D341Med (cell line): Measurements from ENCODE around the gene SLC25A25.
"Not testable (repeated sequence)": the region's sequence is repeated elsewhere in the genome, so short reads cannot be mapped to it uniquely, and the experiment has no call there.

ENCODE experiments used
- DNase-seq: peaks from one replicate; pipeline ENCODE4 v3.0.0; 2012; ENCODE audit warnings: low spot score

SLC25A25 gene

DNA sequence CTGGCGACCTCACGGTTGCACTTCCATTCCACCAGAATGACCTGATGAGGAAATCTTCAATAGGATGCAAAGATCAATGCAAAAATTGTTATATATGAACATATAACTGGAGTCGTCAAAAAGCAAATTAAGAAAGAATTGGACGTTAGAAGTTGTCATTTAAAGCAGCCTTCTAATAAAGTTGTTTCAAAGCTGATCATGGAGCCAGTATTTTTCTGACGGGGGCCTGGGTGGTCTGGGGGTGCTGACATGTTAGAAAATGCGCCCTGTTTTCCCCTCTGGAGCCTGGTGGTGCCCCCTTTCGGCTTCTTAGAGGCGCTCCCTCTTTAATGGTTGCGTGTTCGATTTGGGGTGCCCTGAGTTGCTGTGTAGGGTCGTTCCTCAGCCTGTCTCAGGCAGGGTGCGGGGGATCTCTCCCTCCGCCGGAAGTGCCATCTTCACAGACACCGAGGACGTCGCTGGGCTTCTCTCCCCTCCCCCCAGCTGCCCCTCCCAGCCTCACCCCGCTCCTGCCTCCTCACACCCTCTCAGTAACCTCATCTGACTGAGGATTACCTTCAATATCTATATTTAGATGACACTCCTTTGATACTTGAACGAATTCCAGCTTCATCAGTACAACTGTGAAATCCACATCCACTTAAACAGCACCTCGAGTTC, 41.1 kb downstream of the SLC25A25 start:
- no peak for DNase-seq

DNA sequence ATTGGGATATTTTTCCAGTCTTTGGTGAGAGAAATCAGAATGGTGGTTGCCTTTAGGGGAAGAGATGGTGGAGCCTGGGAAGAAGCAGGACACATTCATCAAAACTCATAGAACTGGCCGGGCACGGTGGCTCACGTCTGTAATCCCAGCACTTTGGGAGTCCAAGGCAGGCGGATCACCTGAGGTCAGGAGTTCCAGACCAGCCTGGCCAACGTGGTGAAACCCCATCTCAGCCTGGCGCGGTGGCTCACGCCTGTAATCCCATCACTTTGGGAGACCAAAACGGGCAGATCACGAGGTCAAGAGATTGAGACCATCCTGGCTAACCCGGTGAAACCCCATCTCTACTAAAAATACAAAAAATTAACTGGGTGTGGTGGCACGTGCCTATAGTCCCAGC, 43.7 kb downstream of the SLC25A25 start:
- DNase-seq, result not testable (repeated sequence)

DNA sequence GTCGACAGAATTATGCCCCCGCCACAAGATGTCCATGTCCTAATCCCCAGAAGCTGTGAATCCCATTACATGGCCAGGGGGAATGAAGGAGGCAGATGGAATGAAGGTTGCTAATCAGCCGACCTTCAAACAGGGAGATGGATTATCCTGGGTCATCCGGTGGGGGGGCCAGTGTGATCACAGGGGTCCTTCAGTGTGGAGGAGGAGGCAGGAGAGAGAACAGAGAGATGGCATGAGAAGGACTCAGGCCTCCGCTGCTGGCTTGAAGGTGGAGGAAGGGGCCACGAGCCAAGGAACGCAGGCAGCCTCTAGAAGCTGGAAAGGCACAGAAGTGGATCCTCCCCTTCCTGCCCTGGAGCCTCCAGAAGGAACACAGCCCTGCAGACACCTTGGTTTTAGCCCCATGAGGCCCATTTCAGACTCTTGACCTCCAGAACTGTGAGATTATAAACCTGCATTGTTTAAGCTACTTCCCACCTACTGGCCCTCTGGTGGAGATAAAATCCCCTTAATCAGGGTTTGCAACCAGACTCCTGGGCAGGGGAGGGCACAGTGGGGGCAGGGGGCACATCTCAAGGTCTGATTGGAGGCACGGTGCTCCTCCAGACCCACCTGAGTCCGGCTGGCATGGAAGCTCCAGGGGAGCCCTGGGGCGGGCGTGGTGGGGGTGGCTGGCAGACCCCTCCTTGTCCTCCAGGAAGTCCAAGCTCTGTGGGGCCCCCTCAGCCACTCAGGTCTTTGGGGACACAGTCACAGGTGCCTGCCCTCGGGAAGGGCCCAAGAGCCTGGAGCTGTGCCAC, 45.7 kb downstream of the SLC25A25 start:
- DNase-seq, result no peak

DNA sequence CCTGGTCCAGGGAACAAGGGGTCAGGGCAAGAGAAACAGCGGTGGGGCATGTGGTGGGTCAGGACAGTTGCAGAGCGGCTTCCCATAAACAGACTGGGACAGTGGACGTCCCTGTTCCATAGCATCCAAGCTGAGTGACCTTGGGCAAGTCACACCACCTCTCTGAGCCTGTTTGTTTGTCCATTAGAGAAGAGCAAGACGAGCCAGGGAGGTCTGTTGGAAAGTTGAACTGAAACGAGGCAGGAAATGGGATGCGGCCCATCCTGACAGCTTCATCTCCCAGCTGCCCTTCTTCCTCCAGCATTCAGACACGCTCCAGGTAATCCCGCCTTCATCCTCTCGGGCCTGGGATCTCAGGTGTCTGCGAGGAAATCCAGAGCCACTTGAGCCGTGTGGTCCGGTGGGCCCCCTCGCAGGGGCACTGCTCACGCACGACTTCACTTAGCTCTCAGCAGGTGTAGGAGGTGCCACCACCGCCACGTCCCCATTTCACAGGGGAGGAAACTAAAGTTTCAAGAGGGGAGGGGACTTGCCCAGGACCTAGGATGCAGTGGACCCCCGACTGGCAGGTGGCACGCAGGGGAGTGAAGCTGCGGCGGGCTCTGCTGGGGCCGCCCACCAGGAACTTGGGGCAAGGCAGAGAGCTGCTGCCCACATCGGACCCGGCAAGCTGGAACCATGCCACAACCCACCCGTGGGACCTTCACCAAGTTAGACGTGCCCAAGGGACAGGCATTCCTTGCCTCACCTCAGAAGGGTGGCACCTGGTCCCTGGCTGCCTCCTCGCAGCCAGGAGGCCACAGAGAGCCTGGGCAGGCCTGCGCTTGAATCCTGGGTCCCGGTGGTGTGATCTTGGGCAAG, 46.5 kb downstream of the SLC25A25 start:
- no peak for DNase-seq

DNA sequence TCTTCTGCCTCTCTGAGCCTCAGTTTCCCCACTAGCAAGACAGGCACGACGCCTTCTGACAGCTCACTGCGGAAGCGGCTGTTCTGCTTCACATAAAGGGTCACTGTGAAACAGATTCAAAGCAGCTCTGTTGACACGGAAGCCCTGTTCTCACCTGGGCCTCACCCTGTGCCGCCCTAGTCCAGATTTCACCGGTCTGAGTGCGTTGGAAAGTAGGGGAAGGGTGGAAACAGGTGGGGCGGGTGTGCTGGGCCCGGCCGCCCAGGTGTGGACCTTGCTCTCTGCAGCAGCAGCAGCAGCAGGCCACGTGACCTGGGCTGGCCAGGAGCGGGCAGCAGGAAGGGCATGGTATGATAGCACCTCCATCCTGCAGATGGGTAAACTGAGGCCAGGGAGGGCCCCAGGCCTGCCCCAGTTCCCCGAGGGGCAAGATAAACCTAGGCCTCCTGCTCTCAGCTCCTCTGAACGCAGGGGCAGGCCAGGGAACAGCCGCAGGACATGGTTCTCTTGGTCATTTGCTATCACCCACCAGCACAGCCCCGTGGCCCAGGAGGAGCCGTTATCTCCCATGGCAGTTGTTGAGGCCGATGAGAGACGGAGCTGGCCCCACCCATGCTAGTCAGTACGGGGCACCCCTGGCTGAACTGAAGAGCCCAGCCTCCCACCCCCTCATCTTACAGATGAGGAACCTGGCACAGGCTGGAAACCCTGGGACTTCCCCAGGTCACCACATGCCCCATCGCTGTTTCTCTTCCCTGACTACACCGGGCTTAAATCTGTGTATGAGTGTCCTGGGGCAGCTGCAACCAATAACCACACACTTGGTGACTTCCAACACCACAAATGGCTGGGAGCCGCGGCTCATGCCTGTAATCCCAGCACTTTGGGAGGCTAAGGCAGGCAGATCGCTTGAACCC, 47.4 kb downstream of the SLC25A25 start:
- no peak for DNase-seq

DNA sequence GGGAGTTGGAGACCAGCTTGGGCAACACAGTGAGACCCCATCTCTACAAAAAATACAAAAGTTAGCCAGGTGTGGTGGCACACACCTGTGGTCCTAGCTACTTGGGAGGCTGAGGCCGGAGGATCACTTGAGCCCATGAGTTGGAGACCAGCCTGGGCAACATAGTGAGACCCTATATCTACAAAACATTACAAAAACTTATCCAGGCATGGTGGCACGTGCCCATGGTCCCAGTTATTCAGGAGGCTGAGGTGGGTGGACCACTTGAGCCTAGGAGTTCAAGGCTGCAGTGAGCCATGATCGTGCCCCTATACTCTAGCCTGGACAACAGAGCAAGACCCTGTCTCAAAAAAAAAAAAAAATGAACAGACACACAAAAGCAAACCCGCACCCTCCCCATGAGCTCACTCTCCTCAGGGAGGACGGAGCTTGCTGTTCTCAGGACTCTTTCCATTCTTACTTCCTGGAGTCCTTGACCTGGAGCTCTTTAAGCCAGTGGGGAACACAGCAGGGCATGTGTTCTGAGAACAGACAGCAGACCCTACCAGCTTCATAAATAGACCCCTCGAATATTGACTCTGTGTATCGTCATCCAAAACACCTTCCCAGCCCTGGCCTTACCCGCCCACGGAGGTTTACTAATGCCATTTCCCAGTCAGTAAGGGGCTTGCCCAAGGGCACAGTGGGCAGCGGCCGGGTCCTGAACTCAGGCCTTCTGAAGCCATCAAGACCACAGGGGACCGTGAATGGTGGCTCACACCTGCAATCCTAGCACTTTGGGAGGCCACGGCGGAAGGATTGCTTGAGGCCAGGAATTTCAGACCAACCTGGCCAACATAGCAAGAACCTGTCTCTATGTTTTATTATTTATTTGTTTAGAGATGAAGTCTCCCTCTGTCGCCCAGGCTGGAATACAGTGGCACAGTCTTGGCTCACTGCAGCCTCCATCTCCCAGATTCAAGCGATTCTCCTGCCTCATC, 48.4 kb downstream of the SLC25A25 start:
- DNase-seq, result no peak

DNA sequence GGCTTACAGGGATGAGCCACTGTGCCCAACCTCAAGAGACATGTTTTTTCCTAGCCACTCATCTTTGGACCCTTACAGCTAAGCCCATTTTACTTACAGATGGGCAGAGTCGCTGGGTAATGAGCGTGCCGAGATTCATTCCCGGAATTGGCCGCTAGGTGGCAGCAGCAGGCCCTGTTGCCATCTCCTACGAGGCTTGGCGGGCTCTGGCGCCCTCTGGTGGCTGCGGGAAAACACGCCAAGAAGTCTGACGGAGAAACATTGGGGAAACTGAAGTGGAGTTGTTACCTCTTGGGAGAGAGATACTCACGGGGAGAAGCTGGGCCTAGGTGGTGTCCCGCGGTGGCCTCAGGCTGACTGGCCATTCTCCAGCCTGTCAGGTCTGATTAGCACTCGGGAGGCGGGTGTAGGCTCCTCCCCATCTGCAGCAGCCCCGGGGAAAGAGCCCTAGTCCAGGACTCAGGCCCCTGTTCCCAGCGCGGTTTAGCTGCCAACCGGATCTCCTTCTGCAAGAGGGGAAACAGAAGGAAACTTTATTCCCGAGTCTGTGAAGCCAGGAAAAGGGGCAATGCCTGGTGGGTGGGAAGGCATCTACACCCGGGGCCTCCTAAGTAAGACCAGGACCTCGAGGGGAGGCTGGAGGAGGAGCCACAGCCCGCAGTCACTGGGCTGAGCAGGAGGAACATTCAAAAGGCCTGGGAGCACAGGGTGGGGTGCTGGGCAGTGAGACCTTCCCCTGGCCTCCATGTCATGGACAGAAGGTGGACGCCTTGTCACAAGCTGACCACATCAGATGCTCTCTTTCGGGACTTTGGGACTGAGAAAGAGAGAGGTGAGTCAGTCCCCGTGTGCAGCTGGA, 49.8 kb downstream of the SLC25A25 start:
- peak; percentile 89 for DNase-seq

DNA sequence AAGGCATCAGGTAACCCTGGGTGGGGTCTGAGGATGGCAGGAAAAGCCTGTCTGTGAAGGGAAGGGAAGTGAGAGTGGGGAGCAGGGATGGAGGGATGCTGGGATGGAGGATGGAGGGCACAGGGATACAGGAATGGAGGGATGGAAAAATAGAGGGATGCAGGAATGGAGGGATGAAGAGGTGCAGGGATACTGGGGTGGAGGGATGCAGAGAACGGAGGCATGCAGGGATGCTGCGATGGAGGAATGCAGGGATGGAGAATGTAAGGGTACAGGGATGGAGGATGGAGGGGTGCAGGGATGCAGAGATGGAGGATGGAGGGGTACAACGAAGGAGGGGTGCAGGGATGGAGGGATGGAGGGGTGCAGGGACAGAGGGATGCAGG, 50.4 kb downstream of the SLC25A25 start:
- DNase-seq, result no peak

DNA sequence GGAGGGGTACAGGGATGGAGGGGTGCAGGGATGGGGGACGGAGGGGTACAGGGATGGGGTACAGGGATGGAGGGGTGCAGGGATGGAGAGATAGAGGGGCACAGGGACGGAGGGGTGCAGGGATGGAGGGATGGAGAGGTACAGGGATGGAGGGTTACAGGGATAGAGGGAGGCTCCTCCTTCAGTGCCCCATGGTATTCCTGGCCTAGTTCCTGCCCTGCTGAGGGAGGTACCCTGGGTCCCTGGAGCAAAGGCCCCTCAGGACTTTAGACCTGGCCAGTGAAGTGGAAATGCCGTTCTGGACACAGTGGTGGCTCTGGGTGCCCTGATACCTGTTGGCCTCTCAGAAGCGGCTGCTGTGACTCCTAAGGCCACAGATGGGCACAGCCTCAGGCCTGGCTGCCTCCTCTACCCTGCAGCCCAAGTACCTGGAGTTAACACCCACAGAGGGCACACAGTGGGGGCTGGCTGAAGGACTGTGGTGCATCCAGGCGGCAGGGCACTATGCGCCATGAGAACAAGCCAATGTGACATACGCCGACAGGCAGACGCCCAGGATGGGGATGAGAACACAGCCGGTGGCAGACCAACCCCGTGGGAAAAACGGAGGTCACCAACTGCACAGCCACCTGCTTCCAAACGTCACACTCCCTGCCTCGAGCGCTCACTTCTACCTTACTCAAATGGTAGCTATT, 51.1 kb downstream of the SLC25A25 start:
- no peak for DNase-seq

DNA sequence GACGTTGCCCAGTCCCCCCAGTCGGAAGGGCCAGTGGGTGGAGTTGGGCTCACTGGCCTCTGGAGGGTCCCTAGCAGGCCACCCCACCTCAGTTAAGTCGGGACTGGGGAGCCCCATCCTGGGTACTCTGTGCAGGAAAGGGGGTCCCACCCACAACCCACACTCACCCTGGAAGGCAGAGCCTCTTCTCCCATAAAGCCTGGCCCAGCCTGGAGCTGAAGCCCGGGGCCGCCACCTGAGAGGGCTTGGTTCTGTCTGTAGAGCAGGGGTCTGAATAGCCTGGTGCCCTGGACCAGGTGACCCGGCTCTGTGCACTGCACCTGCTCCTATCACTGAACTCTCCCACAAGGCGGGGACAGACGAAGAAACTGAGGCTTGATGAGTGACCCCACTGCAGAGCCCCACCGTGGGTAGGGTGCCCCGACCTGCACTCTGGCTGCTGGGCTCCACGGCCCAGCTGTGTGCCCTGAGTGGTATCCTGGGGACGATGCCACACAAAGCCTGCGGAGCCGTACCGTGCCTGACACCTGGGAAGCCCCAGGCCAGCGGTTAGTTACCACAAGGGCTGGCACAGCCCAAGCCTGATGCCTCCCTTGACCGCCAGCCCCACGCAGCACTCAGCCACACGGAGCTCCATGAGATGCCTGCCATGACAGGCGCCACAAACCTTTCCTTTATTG, 52.2 kb downstream of the SLC25A25 start:
- no peak for DNase-seq

DNA sequence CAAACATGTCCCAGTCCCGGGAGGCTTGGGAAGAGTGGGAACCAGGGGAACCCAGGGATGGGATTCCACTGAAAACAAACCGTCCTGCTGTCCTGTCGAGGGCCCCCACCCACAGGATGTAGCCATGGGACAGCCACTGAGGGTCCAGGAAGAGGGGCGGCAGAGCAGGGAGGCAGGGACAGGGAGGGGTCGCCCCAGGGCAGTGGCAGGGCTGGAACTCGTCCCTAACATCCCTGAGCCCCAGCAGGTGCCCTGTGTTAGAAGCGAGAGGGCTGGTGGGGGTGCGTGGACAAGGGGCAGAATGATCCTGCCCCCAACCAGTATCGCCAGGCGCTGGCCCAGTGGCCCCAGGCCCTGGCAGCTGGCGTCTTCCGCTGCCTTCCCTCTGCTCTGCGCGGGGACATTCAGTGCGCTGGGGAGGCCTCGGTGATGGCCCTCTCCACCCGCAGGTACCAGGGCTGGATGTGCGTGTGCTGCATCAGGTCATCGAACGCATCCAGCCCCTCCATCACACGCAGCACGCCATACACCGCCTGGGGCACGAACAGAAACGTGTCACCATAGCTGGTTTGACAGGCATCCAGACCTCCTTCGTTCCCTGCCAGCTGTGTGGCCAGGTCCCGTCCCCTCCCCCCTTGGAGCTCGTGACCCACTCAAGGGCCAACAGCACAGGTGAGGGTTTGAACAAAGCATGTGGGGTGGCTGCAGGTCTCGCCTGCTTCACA, 52.9 kb downstream of the SLC25A25 start:
- DNase-seq, result no peak

DNA sequence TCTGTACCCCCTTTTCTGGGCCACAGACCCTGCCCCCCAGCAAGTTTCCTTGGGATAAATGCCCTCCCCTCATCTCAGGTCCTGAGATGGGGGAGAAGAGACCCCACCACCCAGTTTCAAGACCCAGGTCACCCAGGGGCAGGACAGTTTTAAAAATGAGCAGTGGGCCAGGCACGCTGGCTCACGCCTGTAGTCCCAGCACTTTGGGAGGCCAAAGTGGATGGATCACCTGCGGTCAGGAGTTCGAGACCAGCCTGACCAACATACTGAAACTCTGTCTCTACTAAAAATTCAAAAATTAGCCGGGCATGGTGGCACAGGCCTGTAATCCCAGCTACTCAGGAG, 53.4 kb downstream of the SLC25A25 start:
- no peak for DNase-seq

DNA sequence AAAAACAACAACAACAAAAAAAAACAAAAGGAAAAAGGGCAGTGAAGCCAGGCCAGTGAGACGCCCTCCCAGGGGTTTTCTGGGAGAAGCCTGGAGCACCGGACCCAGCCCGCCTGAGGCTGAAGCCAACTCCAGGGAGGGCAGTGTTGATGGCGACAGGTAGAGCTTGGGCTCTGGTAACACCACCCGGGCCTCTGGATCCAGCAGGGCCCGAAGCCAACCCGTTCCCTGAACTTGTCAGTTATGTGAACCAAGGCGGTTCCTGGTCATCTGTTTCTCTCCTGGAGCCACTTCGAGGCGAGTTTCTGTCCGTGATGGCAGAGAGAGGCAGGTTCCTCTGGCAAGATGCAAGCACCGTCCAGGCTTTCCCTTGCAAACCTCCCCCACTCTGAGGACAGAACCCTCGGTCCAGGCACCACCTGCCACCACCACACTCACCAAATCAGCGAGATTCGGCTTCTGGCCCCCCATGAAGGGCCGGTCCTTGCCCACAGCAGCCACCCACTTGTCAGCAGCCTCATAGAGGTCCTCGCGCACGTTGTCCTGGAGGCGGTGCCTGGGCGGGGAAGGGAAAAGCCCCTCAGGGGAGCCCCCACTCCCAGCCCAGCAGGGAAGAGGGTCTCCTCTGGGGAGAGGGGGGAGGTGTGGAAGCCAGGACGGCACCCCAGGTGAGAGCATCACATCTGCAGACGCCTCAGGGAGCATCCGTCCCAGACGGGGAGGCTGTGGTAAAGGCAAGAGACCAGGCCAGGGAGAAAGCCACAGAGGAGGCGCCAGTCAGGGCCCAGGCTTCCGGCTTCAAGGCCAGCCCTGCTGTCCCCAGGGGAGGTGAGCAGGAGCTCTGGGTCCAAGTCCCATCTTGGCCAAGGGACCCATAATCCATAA, 54.1 kb downstream of the SLC25A25 start:
- no peak for DNase-seq

DNA sequence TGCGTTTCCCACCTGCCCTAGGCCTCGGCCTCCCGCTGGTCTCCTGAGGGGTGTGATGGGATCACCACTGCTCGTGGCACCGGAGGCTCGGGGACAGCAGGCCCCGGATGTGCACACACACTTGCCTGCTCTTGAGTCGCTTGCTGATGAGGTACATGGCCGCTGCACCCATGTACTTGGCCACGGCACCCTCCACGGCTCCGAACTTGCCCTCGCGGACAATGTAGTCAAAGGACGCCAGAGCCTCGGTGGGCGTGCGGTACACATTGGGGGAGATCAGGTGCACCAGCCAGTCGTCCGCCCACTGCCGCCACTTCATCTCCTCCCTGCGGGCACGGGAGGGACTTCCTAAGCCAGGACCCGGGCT, 54.8 kb downstream of the SLC25A25 start:
- no peak for DNase-seq

DNA sequence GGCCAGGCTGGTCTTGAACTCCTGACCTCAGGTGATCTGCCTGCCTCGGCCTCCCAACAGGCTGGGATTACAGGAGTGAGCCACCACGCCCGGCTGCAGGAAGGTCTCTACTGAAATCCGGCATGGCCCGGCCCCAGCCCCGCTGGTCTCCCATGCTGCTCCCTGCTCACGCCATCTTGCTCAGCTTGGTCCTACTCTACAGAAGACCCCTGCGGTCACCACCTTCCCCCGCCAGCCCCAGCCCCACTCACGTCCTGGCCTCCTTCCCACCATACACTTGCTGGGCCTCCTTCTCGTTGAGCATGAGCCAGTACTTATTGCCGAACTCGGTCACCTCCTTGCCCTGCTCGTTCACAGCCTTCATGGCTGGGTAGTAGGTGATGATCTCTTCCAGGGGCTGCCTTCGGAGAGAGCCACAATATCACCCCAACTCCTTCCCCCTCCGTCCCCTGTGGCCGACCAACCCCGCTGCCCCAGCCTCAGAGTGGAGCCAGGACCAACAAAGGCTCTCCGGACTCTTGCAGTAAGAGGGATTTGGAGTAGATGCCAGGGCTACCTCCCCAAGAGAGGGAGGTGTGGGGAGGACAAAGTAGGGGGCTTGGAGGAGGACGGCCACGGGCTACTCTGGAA, 55.5 kb downstream of the SLC25A25 start:
- DNase-seq, result no peak

DNA sequence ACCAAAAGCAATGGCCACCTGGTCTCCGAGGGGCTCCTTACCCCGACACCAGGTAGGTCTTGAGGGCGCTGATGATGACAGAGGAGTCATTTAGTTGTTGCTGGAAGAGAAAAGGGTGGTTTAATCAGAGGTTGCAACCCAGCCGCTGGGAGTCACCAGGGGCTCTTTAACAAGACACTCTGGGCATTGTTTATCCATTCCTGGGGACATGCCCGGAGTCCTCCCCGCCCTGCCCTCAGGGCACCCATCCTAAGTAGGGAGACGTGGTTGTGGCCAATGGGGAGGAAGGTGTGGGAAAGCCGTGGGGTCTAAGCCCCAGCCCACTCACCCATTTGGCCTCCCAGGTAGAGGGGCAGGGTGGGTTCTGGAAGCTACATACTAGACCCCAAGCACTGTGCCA, 56.4 kb downstream of the SLC25A25 start:
- DNase-seq, result no peak
